WTC11 (cell line): ENCODE data around the gene SEC22A. TPM values are rescaled to one million over a fixed set of nuclear protein-coding genes. Genes with fewer than 3 reads are reported as not detected.

Source experiments
- ATAC-seq: fragments of 200-7000 bp; cut with Tn5 transposase; 2 replicates; pipeline ENCODE4 v1.10.0; 2021; ENCODE audit warnings: mild to moderate bottlenecking, moderate library complexity
- CTCF ChIA-PET: fragments of 300-600 bp; sonication (Branson Sonifier 250); formaldehyde crosslinking; loops from one replicate; lab custom pipeline; 2021; ENCODE audit warnings: antibody characterized with exemption; lab: Charles Lee
- POLR2A ChIA-PET: fragments of 350-600 bp; sonication (Branson Sonifier 250); formaldehyde crosslinking; loops from one replicate; lab custom pipeline; 2021; ENCODE audit warnings: antibody characterized with exemption; lab: Charles Lee
- DNase-seq: peaks from one replicate; pipeline ENCODE4 v3.0.0; 2021; ENCODE audit warnings: low spot score
- H3K27ac Mint-ChIP-seq: 2 replicates; pipeline ENCODE4 v1.8.0; 2021; ENCODE audit warnings: mixed read lengths
- H3K27me3 Mint-ChIP-seq: 2 replicates; pipeline ENCODE4 v1.8.0; 2021; ENCODE audit warnings: low read depth, mild to moderate bottlenecking, moderate library complexity, mixed read lengths
- H3K36me3 Mint-ChIP-seq: 2 replicates; pipeline ENCODE4 v1.8.0; 2021; ENCODE audit warnings: mixed read lengths
- H3K4me1 Mint-ChIP-seq: 2 replicates; pipeline ENCODE4 v1.8.0; 2022; ENCODE audit warnings: mixed read lengths
- H3K4me3 Mint-ChIP-seq: 2 replicates; pipeline ENCODE4 v1.8.0; 2021; ENCODE audit warnings: mild to moderate bottlenecking, moderate library complexity, mixed read lengths
- H3K9me3 Mint-ChIP-seq: 2 replicates; pipeline ENCODE4 v1.8.0; 2021; ENCODE audit warnings: mixed read lengths
- CREM ChIP-seq: sonication (generic); formaldehyde crosslinking; IDR thresholded peaks from 2 replicates; pipeline ENCODE4 v1.8.1; 2022; ENCODE audit warnings: mild to moderate bottlenecking, missing genetic modification reagents, moderate library complexity
- EMX1 ChIP-seq: fragments of 250-450 bp; sonication (Bioruptor Pico); IDR thresholded peaks from 2 replicates; pipeline ENCODE4 v1.8.0; 2021; ENCODE audit warnings: mild to moderate bottlenecking
- ETV6 ChIP-seq: sonication (generic); formaldehyde crosslinking; IDR thresholded peaks from 2 replicates; pipeline ENCODE4 v1.8.1; 2022; ENCODE audit warnings: mild to moderate bottlenecking, missing genetic modification reagents
- FOXP1 ChIP-seq: sonication (generic); formaldehyde crosslinking; IDR thresholded peaks from 2 replicates; pipeline ENCODE4 v1.8.0; 2022; ENCODE audit warnings: missing genetic modification reagents, mild to moderate bottlenecking, moderate library complexity, borderline replicate concordance
- HMGA2 ChIP-seq: fragments of 250-450 bp; sonication (Bioruptor Pico); IDR thresholded peaks from 2 replicates; pipeline ENCODE4 v1.4.0; 2021; ENCODE audit warnings: mild to moderate bottlenecking, moderate library complexity
- JAZF1 ChIP-seq: fragments of 250-450 bp; sonication (Bioruptor Pico); IDR thresholded peaks from 2 replicates; pipeline ENCODE4 v1.9.0; 2021; ENCODE audit warnings: moderate library complexity, mild to moderate bottlenecking, inconsistent platforms
- MYBL2 ChIP-seq: sonication (generic); formaldehyde crosslinking; IDR thresholded peaks from 2 replicates; pipeline ENCODE4 v1.8.1; 2023; ENCODE audit warnings: mild to moderate bottlenecking, moderate library complexity, missing genetic modification reagents
- NR2C2 ChIP-seq: sonication (generic); formaldehyde crosslinking; IDR thresholded peaks from 2 replicates; pipeline ENCODE4 v1.8.0; 2022; ENCODE audit warnings: mild to moderate bottlenecking, missing genetic modification reagents
- NR3C1 ChIP-seq: sonication (generic); formaldehyde crosslinking; conservative IDR thresholded peaks from 2 replicates; pipeline ENCODE4 v1.8.1; 2023; ENCODE audit warnings: low read depth, mild to moderate bottlenecking, missing genetic modification reagents
- TCF7 ChIP-seq: sonication (generic); formaldehyde crosslinking; IDR thresholded peaks from 2 replicates; pipeline ENCODE4 v1.8.0; 2022; ENCODE audit warnings: mild to moderate bottlenecking, low read depth, missing genetic modification reagents, moderate library complexity
- TEAD4 ChIP-seq: sonication (generic); formaldehyde crosslinking; IDR thresholded peaks from 2 replicates; pipeline ENCODE4 v1.8.0; 2022; ENCODE audit warnings: mild to moderate bottlenecking, missing genetic modification reagents
- ZNF317 ChIP-seq: sonication (generic); formaldehyde crosslinking; IDR thresholded peaks from 2 replicates; pipeline ENCODE4 v1.8.1; 2023; ENCODE audit warnings: low read depth, mild to moderate bottlenecking, moderate library complexity, missing genetic modification reagents, borderline replicate concordance
- ZNF423 ChIP-seq: fragments of 250-450 bp; sonication (Bioruptor Pico); IDR thresholded peaks from 2 replicates; pipeline ENCODE4 v2.1.2; 2022; ENCODE audit warnings: mild to moderate bottlenecking, moderate library complexity
- total RNA-seq: library from RNA; stranded (reverse); gene quantifications from 3 replicates; pipeline ENCODE4 v1.2.3, GENCODE V29; 2021
- TF ChIP-seq, protein P1 (sequence below): fragments of 250-450 bp; sonication (Bioruptor Pico); conservative IDR thresholded peaks from 2 replicates; pipeline ENCODE4 v1.9.0; 2021; ENCODE audit warnings: mild to moderate bottlenecking
- TF ChIP-seq, protein P2 (sequence below): sonication (generic); formaldehyde crosslinking; IDR thresholded peaks from 2 replicates; pipeline ENCODE4 v1.8.1; 2022; ENCODE audit warnings: mild to moderate bottlenecking, moderate library complexity, missing genetic modification reagents
- TF ChIP-seq, protein P3 (sequence below): sonication (generic); formaldehyde crosslinking; IDR thresholded peaks from 2 replicates; pipeline ENCODE4 v1.8.0; 2022; ENCODE audit warnings: mild to moderate bottlenecking, missing genetic modification reagents
- TF ChIP-seq, protein P4 (sequence below): fragments of 250-450 bp; sonication (Bioruptor Pico); IDR thresholded peaks from 2 replicates; pipeline ENCODE4 v2.1.2; 2022; ENCODE audit warnings: mild to moderate bottlenecking, moderate library complexity
- TF ChIP-seq, protein P5 (sequence below): sonication (generic); formaldehyde crosslinking; IDR thresholded peaks from 2 replicates; pipeline ENCODE4 v1.8.0; 2022; ENCODE audit warnings: mild to moderate bottlenecking, missing genetic modification reagents
- TF ChIP-seq, protein P6 (sequence below): fragments of 250-450 bp; sonication (Bioruptor Pico); IDR thresholded peaks from 2 replicates; pipeline ENCODE4 v1.9.0; 2021; ENCODE audit warnings: mild to moderate bottlenecking
- TF ChIP-seq, protein P7 (sequence below): sonication (generic); formaldehyde crosslinking; IDR thresholded peaks from 2 replicates; pipeline ENCODE4 v1.8.1; 2022; ENCODE audit warnings: low read depth, missing genetic modification reagents, borderline replicate concordance
- TF ChIP-seq, protein P8 (sequence below): fragments of 200-600 bp; IDR thresholded peaks from 2 replicates; pipeline ENCODE4 v1.8.0; 2022; ENCODE audit warnings: antibody characterized with exemption

SEC22A gene
- total RNA-seq, 1 experiment from 2014 or later: 12.6 TPM

DNA sequence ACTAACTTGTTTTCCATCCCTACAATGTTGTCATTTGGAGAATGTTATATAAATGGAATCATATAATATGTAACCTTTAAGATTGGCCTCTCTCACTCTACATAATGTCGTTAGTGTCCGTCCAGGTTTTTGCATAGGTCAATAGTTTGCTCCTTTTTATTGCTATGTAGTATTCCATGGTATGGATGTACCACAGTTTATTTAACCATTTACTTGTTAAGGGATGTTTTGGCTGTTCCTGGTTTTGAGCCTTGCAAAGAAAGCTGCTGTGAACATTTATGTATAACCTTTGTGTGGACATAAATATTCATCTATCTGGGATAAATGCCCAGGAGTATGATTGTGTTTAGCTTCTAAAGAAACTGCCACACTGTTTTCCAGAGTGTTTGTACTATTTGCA is 34.1 kb upstream of the SEC22A start (continued):
- TF ChIP-seq CREM (CRISPR knock-in tag): no peak
- TF ChIP-seq FOXP1 (CRISPR knock-in tag): no peak
- no peak for TF ChIP-seq HMGA2 (CRISPR knock-in tag)

DNA sequence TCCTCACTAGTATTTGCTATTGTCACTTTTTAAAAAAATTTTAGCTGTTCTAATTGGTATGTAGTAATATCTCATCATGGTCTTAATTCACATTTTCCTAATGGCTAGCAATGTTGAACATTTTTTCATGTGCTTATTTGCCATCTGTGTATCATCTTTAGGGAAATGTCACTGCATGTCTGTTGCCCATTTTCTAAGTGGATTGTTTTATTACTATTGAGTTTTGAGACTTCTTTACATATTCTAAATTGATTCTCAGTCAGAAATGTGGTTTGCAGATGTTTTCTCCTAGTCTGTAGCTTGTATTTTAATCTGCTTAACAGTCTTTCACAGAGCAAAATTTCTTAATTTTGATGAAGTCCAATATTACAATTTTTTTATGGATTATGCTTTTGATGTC is 33.6 kb upstream of the SEC22A start:
- H3K9me3 Mint-ChIP-seq: peaks cover 23% of the 10 kb centered on the region
- CTCF ChIA-PET: interaction anchor here (0.7 kb wide), 1 partner anchor 952 kb away, joined by 4 read pairs; no protein-coding TSS in a partner anchor
- H3K27me3 Mint-ChIP-seq: no peaks in the 10 kb centered on the region
- H3K4me3 Mint-ChIP-seq: no peak overlapping the region
- TF ChIP-seq NR2C2 (CRISPR knock-in tag) (no peak), MYBL2 (no peak), ZNF423 (CRISPR knock-in tag) (no peak), EMX1 (CRISPR knock-in tag) (no peak), ETV6 (CRISPR knock-in tag) (no peak), NR3C1 (CRISPR knock-in tag) (no peak), ZNF317 (CRISPR knock-in tag) (no peak), TCF7 (no peak), JAZF1 (no peak), TEAD4 (CRISPR knock-in tag) (no peak)
- TF ChIP-seq, protein P1, sequence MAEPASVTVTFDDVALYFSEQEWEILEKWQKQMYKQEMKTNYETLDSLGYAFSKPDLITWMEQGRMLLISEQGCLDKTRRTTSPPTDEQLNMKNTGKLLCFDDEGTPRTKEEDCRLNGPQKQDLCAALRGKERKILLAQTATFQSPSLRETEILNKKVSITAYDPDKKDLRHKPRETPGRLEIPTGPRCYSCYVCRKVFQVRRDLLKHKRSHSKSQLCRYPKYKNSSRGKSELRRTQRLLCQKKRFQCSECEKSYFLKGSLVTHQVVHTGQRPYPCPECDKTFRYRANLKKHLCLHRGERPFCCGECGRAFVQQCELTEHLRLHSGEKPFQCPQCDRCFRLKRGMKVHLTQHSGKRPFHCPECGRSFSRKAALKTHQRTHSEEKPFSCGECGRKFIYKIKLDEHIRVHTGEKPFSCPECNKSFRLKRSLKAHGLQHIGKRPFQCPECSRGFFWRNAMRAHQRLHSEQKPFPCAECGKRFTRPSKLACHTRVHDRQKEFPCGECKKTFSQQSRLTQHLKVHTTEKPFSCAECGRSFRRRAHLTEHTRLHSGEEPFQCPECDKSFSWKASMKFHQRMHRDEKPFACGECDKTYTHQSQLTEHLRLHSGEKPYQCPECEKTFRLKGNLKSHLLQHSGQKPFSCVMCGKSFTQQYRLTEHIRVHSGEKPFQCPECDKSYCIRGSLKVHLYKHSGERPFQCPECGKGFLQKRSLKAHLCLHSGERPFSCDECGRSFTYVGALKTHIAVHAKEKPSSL (CRISPR knock-in tag): no peak
- TF ChIP-seq, protein P2, sequence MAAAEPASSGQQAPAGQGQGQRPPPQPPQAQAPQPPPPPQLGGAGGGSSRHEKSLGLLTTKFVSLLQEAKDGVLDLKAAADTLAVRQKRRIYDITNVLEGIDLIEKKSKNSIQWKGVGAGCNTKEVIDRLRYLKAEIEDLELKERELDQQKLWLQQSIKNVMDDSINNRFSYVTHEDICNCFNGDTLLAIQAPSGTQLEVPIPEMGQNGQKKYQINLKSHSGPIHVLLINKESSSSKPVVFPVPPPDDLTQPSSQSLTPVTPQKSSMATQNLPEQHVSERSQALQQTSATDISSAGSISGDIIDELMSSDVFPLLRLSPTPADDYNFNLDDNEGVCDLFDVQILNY (CRISPR knock-in tag): no peak
- TF ChIP-seq, protein P3, sequence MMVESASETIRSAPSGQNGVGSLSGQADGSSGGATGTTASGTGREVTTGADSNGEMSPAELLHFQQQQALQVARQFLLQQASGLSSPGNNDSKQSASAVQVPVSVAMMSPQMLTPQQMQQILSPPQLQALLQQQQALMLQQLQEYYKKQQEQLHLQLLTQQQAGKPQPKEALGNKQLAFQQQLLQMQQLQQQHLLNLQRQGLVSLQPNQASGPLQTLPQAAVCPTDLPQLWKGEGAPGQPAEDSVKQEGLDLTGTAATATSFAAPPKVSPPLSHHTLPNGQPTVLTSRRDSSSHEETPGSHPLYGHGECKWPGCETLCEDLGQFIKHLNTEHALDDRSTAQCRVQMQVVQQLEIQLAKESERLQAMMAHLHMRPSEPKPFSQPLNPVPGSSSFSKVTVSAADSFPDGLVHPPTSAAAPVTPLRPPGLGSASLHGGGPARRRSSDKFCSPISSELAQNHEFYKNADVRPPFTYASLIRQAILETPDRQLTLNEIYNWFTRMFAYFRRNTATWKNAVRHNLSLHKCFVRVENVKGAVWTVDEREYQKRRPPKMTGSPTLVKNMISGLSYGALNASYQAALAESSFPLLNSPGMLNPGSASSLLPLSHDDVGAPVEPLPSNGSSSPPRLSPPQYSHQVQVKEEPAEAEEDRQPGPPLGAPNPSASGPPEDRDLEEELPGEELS (CRISPR knock-in tag): no peak
- TF ChIP-seq, protein P4, sequence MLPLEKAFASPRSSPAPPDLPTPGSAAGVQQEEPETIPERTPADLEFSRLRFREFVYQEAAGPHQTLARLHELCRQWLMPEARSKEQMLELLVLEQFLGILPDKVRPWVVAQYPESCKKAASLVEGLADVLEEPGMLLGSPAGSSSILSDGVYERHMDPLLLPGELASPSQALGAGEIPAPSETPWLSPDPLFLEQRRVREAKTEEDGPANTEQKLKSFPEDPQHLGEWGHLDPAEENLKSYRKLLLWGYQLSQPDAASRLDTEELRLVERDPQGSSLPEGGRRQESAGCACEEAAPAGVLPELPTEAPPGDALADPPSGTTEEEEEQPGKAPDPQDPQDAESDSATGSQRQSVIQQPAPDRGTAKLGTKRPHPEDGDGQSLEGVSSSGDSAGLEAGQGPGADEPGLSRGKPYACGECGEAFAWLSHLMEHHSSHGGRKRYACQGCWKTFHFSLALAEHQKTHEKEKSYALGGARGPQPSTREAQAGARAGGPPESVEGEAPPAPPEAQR (CRISPR knock-in tag): no peak
- TF ChIP-seq, protein P5, sequence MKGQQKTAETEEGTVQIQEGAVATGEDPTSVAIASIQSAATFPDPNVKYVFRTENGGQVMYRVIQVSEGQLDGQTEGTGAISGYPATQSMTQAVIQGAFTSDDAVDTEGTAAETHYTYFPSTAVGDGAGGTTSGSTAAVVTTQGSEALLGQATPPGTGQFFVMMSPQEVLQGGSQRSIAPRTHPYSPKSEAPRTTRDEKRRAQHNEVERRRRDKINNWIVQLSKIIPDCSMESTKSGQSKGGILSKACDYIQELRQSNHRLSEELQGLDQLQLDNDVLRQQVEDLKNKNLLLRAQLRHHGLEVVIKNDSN (CRISPR knock-in tag): no peak
- TF ChIP-seq, protein P6, sequence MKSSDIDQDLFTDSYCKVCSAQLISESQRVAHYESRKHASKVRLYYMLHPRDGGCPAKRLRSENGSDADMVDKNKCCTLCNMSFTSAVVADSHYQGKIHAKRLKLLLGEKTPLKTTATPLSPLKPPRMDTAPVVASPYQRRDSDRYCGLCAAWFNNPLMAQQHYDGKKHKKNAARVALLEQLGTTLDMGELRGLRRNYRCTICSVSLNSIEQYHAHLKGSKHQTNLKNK (CRISPR knock-in tag): no peak
- TF ChIP-seq, protein P7, sequence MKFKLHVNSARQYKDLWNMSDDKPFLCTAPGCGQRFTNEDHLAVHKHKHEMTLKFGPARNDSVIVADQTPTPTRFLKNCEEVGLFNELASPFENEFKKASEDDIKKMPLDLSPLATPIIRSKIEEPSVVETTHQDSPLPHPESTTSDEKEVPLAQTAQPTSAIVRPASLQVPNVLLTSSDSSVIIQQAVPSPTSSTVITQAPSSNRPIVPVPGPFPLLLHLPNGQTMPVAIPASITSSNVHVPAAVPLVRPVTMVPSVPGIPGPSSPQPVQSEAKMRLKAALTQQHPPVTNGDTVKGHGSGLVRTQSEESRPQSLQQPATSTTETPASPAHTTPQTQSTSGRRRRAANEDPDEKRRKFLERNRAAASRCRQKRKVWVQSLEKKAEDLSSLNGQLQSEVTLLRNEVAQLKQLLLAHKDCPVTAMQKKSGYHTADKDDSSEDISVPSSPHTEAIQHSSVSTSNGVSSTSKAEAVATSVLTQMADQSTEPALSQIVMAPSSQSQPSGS (CRISPR knock-in tag): no peak
- TF ChIP-seq, protein P8, sequence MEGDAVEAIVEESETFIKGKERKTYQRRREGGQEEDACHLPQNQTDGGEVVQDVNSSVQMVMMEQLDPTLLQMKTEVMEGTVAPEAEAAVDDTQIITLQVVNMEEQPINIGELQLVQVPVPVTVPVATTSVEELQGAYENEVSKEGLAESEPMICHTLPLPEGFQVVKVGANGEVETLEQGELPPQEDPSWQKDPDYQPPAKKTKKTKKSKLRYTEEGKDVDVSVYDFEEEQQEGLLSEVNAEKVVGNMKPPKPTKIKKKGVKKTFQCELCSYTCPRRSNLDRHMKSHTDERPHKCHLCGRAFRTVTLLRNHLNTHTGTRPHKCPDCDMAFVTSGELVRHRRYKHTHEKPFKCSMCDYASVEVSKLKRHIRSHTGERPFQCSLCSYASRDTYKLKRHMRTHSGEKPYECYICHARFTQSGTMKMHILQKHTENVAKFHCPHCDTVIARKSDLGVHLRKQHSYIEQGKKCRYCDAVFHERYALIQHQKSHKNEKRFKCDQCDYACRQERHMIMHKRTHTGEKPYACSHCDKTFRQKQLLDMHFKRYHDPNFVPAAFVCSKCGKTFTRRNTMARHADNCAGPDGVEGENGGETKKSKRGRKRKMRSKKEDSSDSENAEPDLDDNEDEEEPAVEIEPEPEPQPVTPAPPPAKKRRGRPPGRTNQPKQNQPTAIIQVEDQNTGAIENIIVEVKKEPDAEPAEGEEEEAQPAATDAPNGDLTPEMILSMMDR: no peak
- TF ChIP-seq, all 79 proteins: peak for 0
- no peaks in the 10 kb centered on the region for H3K4me1 Mint-ChIP-seq
- POLR2A ChIA-PET: no interaction called here
- peaks cover 43% of the 10 kb centered on the region for H3K36me3 Mint-ChIP-seq
- DNase-seq (no peak), ATAC-seq (no peak)
- H3K27ac Mint-ChIP-seq: no peak overlapping the region
